HepG2 (cell line): ENCODE results near the gene OSTF1. TPM values are rescaled to one million over a fixed set of nuclear protein-coding genes. Genes with fewer than 3 reads are reported as not detected.

Source experiments
- ATAC-seq: fragments of 200-7000 bp; cut with Tn5 transposase; 3 replicates; pipeline ENCODE4 v1.9.1; 2020; ENCODE audit warnings: mild to moderate bottlenecking, moderate library complexity
- BruUV-seq: library from RNA; stranded (reverse); fragments of 400-500 nt; replicated peaks from 2 replicates; lab custom pipeline; 2021; lab: Mats Ljungman, UMichigan
- CTCF ChIA-PET: fragments of 300-600 bp; formaldehyde crosslinking; extraction: SDS; loops from one replicate; lab custom pipeline; 2021; ENCODE audit warnings: low total read pairs, inconsistent platforms, low intra/inter-chr PET ratio; lab: Yijun Ruan, JAX
- POLR2A ChIA-PET: fragments of 350-600 bp; sonication (Branson Sonifier 250); formaldehyde crosslinking; loops from one replicate; lab custom pipeline; 2020; ENCODE audit warnings: antibody characterized with exemption, inconsistent platforms; lab: Yijun Ruan, JAX
- DNase-seq: peaks from one replicate; pipeline ENCODE4 v3.0.0-alpha.2; 2015; ENCODE audit warnings: low spot score
- FAIRE-seq: peaks from 3 replicates; lab custom pipeline; 2011; peaks lifted over from hg19 to GRCh38; lab: Jason Lieb, UNC
- H2AFZ ChIP-seq: one replicate; pipeline ENCODE4 v1.6.1; 2011; ENCODE audit warnings: low read length, inconsistent platforms
- H3K27ac ChIP-seq: fragments of 300-600 bp; 3 replicates; pipeline ENCODE4 v1.8.0; 2011; ENCODE audit warnings: mixed run types, mild to moderate bottlenecking, mixed read lengths, low read length, inconsistent platforms; ENCODE audit not compliant: insufficient read depth; ENCODE audit errors: extremely low read length
- H3K27me3 ChIP-seq, 2 experiments: fragments of 200-600 bp in 1 of 2; 2 replicates in 1 of 2; 3 replicates in 1 of 2; pipeline versions ENCODE4 v1.6.0 to v1.8.0; 2011; ENCODE audit warnings: low read length in 2 of 2, mild to moderate bottlenecking in 2 of 2, moderate library complexity in 2 of 2, inconsistent platforms in 1 of 2; ENCODE audit not compliant: insufficient read depth in 2 of 2, control insufficient read depth in 1 of 2
- H3K36me3 ChIP-seq, 2 experiments: fragments of 200-600 bp in 1 of 2; replicated peaks in 1 of 2; 2 replicates in 1 of 2; 3 replicates in 1 of 2; pipeline versions ENCODE4 v1.5.1 to v1.8.0; 2011; ENCODE audit warnings: low read length in 2 of 2, inconsistent platforms in 1 of 2; ENCODE audit not compliant: insufficient read depth in 2 of 2, control insufficient read depth in 1 of 2
- H3K4me1 ChIP-seq: 2 replicates; pipeline ENCODE4 v1.5.1; 2012; ENCODE audit warnings: low read length, inconsistent platforms; ENCODE audit not compliant: insufficient read depth
- H3K4me2 ChIP-seq: 2 replicates; pipeline ENCODE4 v1.6.0; 2011; ENCODE audit warnings: low read depth, low read length, inconsistent platforms
- H3K4me3 ChIP-seq, 3 experiments: fragments of 200-600 bp in 1 of 3; sonication (generic), shearing (Covaris generic) in 1 of 3; replicated peaks in 1 of 3; 2 replicates each; pipeline ENCODE4 v1.5.1; 2011 to 2016; ENCODE audit warnings: low read length in 3 of 3, inconsistent platforms in 2 of 3, low read depth in 2 of 3, mild to moderate bottlenecking in 2 of 3, control low read depth in 1 of 3, mixed read lengths in 1 of 3; ENCODE audit not compliant: insufficient read depth in 1 of 3
- H3K79me2 ChIP-seq: one replicate; pipeline ENCODE4 v1.6.1; 2011; ENCODE audit warnings: low read length, inconsistent platforms; ENCODE audit not compliant: insufficient read depth
- H3K9ac ChIP-seq: 2 replicates; pipeline ENCODE4 v1.6.0; 2011; ENCODE audit warnings: mild to moderate bottlenecking, low read depth, low read length, inconsistent platforms; ENCODE audit not compliant: insufficient read depth
- H3K9me3 ChIP-seq: 2 replicates; pipeline ENCODE4 v1.5.1; 2012; ENCODE audit warnings: mild to moderate bottlenecking, low read length
- H4K20me1 ChIP-seq: 2 replicates; pipeline ENCODE4 v1.6.0; 2011; ENCODE audit warnings: inconsistent platforms, mild to moderate bottlenecking, low read length, moderate library complexity; ENCODE audit not compliant: insufficient read depth
- ESRRA ChIP-seq: sonication (generic); formaldehyde crosslinking; IDR thresholded peaks from 2 replicates; pipeline ENCODE4 v1.5.1; 2020; ENCODE audit warnings: mild to moderate bottlenecking, low read depth, missing genetic modification reagents
- NFRKB ChIP-seq: fragments of 450-650 bp; IDR thresholded peaks from 2 replicates; pipeline ENCODE4 v1.6.1; 2017
- PPARG ChIP-seq: conservative IDR thresholded peaks from 2 replicates; pipeline ENCODE4 v1.6.1; 2016; ENCODE audit warnings: missing biosample characterization, missing genetic modification reagents
- TCF7L2 ChIP-seq: IDR thresholded peaks from 2 replicates; pipeline ENCODE4 v1.6.1; 2011; ENCODE audit warnings: mild to moderate bottlenecking, low read depth, low read length, moderate library complexity
- TEAD2 ChIP-seq: sonication (generic); formaldehyde crosslinking; IDR thresholded peaks from 2 replicates; pipeline ENCODE4 v1.9.0; 2021; ENCODE audit warnings: missing genetic modification reagents
- ZMYM2 ChIP-seq: sonication (generic); formaldehyde crosslinking; IDR thresholded peaks from 2 replicates; pipeline ENCODE4 v1.8.0; 2022; ENCODE audit warnings: mild to moderate bottlenecking, missing genetic modification reagents
- ZMYM4 ChIP-seq: sonication (generic); formaldehyde crosslinking; IDR thresholded peaks from 2 replicates; pipeline ENCODE4 v1.8.1; 2023; ENCODE audit warnings: mild to moderate bottlenecking, missing genetic modification reagents
- ZNF335 ChIP-seq: sonication (generic); formaldehyde crosslinking; IDR thresholded peaks from 2 replicates; pipeline ENCODE4 v1.4.0; 2020; ENCODE audit warnings: missing genetic modification reagents
- ZNF550 ChIP-seq: sonication (generic); formaldehyde crosslinking; IDR thresholded peaks from 2 replicates; pipeline ENCODE4 v1.4.0; 2020; ENCODE audit warnings: mild to moderate bottlenecking, missing genetic modification reagents, borderline replicate concordance
- whole genome bisulfite sequencing: methylation state at CpG from one replicate; pipeline ENCODE4 v1.1.6; 2017; ENCODE audit warnings: low lambda C conversion rate; 5-methylcytosine and 5-hydroxymethylcytosine counted together
- in situ Hi-C: cut with HindIII; loops from 2 replicates; pipeline ENCODE4 v1.10.0; 2017; ENCODE audit warnings: low pct_unique_long_range_greater_than_20kb; ENCODE audit not compliant: extremely low pct_ligation_motif_present
- intact Hi-C: fragments of 100-400 bp; cut with micrococcal nuclease; formaldehyde crosslinking; loops from one replicate; pipeline ENCODE4 v1.10.0; 2022; ENCODE audit not compliant: unreplicated experiment
- polyA plus RNA-seq, 8 experiments: library from polyadenylated mRNA; depleted of rRNA in 3 of 8; stranded (reverse) in 7 of 8; unstranded in 1 of 8; fragments of >200 nt; fragmentation: Illumina TruSeq in 4 of 8; extraction: Trizol in 4 of 8; gene quantifications; 2 replicates each; pipeline versions ENCODE4 v1.2.1 to v1.2.3, GENCODE V29; 2011 to 2016; ENCODE audit warnings: low read depth in 4 of 8, missing spikeins in 1 of 8, mixed read lengths in 1 of 8; ENCODE audit not compliant: insufficient read depth in 1 of 8
- total RNA-seq, 5 experiments: library from RNA; depleted of rRNA; stranded (reverse); fragments of >200 nt; fragmentation: Illumina TruSeq; extraction: Trizol; gene quantifications; 2 replicates each; pipeline ENCODE4 v1.2.3, GENCODE V29; 2016; ENCODE audit warnings: low read depth in 1 of 5
- TF ChIP-seq, protein P1 (sequence below): sonication (generic); formaldehyde crosslinking; IDR thresholded peaks from 2 replicates; pipeline ENCODE4 v1.4.0; 2020; ENCODE audit warnings: missing genetic modification reagents, borderline replicate concordance
- TF ChIP-seq, protein P2 (sequence below): sonication (generic); formaldehyde crosslinking; IDR thresholded peaks from 2 replicates; pipeline ENCODE4 v1.5.1; 2020; ENCODE audit warnings: mild to moderate bottlenecking, missing genetic modification reagents, borderline replicate concordance

The OSTF1 gene
- total and polyA plus RNA-seq, 2 of the 13 experiments (the other 11 are each of a cell fraction or from before 2014, with no cell fraction given), result 16.8 to 39.0 TPM

DNA sequence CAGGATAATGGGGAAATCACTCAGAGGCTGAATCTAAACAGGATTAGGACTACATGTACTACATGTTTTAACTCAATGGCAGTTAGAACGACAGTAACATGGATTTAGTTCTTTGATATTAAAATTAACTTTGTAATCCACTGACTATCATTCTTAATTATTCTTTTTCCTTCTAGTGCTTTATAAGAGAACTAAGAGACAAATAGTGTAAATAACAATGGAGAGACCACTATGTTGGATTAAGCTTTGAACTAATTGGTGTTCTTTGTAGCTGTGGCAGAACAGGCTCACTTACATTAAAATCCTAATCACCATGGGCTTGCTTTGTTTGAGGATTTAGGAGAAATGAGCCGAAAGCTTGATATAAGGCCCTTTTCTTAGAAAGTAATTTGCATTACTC is 19.1 kb upstream of the OSTF1 start:
- POLR2A ChIA-PET, result no interaction called here
- no peaks in the 10 kb centered on the region for H4K20me1 ChIP-seq
- 92% methylated on average over 2 of the region's 2 CpGs for WGBS
- FAIRE-seq (no peak), ATAC-seq (no peak), DNase-seq (no peak)
- TF ChIP-seq ZNF335 (CRISPR knock-in tag), result no peak
- TF ChIP-seq ESRRA (CRISPR knock-in tag), result no peak
- no peak for TF ChIP-seq ZMYM2 (CRISPR knock-in tag)
- TF ChIP-seq, protein P1, sequence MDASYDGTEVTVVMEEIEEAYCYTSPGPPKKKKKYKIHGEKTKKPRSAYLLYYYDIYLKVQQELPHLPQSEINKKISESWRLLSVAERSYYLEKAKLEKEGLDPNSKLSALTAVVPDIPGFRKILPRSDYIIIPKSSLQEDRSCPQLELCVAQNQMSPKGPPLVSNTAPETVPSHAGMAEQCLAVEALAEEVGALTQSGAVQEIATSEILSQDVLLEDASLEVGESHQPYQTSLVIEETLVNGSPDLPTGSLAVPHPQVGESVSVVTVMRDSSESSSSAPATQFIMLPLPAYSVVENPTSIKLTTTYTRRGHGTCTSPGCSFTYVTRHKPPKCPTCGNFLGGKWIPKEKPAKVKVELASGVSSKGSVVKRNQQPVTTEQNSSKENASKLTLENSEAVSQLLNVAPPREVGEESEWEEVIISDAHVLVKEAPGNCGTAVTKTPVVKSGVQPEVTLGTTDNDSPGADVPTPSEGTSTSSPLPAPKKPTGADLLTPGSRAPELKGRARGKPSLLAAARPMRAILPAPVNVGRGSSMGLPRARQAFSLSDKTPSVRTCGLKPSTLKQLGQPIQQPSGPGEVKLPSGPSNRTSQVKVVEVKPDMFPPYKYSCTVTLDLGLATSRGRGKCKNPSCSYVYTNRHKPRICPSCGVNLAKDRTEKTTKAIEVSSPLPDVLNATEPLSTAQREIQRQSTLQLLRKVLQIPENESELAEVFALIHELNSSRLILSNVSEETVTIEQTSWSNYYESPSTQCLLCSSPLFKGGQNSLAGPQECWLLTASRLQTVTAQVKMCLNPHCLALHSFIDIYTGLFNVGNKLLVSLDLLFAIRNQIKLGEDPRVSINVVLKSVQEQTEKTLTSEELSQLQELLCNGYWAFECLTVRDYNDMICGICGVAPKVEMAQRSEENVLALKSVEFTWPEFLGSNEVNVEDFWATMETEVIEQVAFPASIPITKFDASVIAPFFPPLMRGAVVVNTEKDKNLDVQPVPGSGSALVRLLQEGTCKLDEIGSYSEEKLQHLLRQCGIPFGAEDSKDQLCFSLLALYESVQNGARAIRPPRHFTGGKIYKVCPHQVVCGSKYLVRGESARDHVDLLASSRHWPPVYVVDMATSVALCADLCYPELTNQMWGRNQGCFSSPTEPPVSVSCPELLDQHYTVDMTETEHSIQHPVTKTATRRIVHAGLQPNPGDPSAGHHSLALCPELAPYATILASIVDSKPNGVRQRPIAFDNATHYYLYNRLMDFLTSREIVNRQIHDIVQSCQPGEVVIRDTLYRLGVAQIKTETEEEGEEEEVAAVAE, result no peak
- TF ChIP-seq TEAD2 (CRISPR knock-in tag), result no peak
- no peak for TF ChIP-seq NFRKB
- TF ChIP-seq PPARG (CRISPR knock-in tag), result no peak
- no peak for TF ChIP-seq TCF7L2
- no peak for TF ChIP-seq ZNF550
- TF ChIP-seq ZMYM4 (CRISPR knock-in tag), result no peak
- TF ChIP-seq, protein P2, sequence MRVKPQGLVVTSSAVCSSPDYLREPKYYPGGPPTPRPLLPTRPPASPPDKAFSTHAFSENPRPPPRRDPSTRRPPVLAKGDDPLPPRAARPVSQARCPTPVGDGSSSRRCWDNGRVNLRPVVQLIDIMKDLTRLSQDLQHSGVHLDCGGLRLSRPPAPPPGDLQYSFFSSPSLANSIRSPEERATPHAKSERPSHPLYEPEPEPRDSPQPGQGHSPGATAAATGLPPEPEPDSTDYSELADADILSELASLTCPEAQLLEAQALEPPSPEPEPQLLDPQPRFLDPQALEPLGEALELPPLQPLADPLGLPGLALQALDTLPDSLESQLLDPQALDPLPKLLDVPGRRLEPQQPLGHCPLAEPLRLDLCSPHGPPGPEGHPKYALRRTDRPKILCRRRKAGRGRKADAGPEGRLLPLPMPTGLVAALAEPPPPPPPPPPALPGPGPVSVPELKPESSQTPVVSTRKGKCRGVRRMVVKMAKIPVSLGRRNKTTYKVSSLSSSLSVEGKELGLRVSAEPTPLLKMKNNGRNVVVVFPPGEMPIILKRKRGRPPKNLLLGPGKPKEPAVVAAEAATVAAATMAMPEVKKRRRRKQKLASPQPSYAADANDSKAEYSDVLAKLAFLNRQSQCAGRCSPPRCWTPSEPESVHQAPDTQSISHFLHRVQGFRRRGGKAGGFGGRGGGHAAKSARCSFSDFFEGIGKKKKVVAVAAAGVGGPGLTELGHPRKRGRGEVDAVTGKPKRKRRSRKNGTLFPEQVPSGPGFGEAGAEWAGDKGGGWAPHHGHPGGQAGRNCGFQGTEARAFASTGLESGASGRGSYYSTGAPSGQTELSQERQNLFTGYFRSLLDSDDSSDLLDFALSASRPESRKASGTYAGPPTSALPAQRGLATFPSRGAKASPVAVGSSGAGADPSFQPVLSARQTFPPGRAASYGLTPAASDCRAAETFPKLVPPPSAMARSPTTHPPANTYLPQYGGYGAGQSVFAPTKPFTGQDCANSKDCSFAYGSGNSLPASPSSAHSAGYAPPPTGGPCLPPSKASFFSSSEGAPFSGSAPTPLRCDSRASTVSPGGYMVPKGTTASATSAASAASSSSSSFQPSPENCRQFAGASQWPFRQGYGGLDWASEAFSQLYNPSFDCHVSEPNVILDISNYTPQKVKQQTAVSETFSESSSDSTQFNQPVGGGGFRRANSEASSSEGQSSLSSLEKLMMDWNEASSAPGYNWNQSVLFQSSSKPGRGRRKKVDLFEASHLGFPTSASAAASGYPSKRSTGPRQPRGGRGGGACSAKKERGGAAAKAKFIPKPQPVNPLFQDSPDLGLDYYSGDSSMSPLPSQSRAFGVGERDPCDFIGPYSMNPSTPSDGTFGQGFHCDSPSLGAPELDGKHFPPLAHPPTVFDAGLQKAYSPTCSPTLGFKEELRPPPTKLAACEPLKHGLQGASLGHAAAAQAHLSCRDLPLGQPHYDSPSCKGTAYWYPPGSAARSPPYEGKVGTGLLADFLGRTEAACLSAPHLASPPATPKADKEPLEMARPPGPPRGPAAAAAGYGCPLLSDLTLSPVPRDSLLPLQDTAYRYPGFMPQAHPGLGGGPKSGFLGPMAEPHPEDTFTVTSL (CRISPR knock-in tag), result no peak
- H3K27me3 ChIP-seq, result no peaks in the 10 kb centered on the region
- H3K79me2 ChIP-seq, result no peaks in the 10 kb centered on the region
- H3K4me1 ChIP-seq, result no peaks in the 10 kb centered on the region
- H3K9ac ChIP-seq, result no peak overlapping the region
- CTCF ChIA-PET, result no interaction called here
- BruUV-seq, result no TSS peak
- H3K4me3 ChIP-seq, result no peak overlapping the region
- in situ Hi-C loops (no loop called here), intact Hi-C loops (no loop called here)
- no peaks in the 10 kb centered on the region for H3K36me3 ChIP-seq
- no peak overlapping the region for H2AFZ ChIP-seq
- H3K4me2 ChIP-seq, result no peak overlapping the region
- H3K27ac ChIP-seq, result no peak overlapping the region
- no peaks in the 10 kb centered on the region for H3K9me3 ChIP-seq
